ENCODE measurements around the gene MAEA. TPM values are rescaled to one million over a fixed set of nuclear protein-coding genes. Genes with fewer than 3 reads are reported as not detected.

MAEA gene
- total and polyA plus RNA-seq, 10 of the 15 experiments (the other 5 are each of a cell fraction or from before 2014, with no cell fraction given), result 3.6 to 67.1 (median 54.6) TPM

DNA sequence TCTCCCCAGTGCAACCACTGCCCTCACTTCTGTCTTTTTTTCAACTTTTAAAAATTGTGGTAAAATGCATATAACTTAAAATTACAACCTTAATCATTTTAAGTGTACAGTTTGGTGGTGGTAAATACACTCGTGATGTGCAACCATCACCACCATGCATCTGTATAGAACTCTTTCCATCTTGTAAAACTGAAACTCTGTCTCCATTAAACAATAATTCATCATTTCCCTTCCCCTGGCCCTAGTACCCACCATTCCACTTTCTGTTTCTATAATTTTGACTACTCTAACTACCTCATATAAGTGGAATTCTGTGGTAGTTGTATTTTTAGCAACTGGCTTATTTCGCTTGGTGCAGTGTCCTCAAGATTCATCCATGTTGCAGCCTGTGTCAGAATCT, 34.0 kb upstream of the MAEA start (continued):
- TF ChIP-seq MTA2 (IDR thresholded peaks at IDR 0.05; ENCODE audit: low read depth) (no peak), MEF2A (IDR thresholded peaks at IDR 0.05; ENCODE audit: insufficient read depth, low read depth, low read length) (no peak), SMAD1 (IDR thresholded peaks at IDR 0.05; ENCODE audit: low read depth, partially characterized antibody) (no peak), SIN3A (IDR thresholded peaks at IDR 0.05; ENCODE audit: low read depth, low read length) (no peak), RELA (IDR thresholded peaks at IDR 0.05; ENCODE audit: borderline replicate concordance, partially characterized antibody) (no peak)

DNA sequence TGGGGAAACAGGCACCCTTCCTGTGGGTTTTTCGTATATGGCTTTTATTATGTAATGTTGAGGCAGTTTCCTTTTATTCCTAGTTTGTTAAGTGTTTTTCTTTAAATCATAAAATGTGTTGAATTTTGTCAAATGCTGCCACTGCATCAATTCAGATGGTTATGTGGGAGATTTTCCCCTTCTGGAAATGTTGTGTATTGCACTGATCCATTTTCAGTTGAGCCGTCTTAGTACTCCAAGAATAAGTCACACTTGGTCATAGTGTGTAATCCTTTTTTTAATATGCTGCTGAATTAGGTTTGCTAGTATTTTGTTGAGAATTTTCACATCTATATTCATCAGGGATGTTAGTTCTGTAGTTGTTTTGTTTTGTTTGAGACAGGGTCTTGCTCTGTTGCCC, 31.2 kb upstream of the MAEA start:
- POLR2A ChIA-PET, result no interaction called here
- no peaks in the 10 kb centered on the region for H3K79me2 ChIP-seq (ENCODE audit: control insufficient read depth, insufficient read depth, low read length)
- TF ChIP-seq, protein P1, sequence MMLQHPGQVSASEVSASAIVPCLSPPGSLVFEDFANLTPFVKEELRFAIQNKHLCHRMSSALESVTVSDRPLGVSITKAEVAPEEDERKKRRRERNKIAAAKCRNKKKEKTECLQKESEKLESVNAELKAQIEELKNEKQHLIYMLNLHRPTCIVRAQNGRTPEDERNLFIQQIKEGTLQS (IDR thresholded peaks at IDR 0.05; ENCODE audit: borderline replicate concordance, extremely low read depth, low read depth, low read length), result no peak
- TF ChIP-seq NR2C2 (IDR thresholded peaks at IDR 0.05; ENCODE audit: borderline replicate concordance, control insufficient read depth, insufficient read length, low read depth) (no peak), SMAD1 (IDR thresholded peaks at IDR 0.05; ENCODE audit: low read depth, partially characterized antibody) (no peak), DPF2 (IDR thresholded peaks at IDR 0.05) (no peak), SIN3A (IDR thresholded peaks at IDR 0.05; ENCODE audit: low read depth, low read length) (no peak), POLR2AphosphoS5 (IDR thresholded peaks at IDR 0.05; ENCODE audit: low read length) (no peak), CHD4 (IDR thresholded peaks at IDR 0.05) (no peak), MTA2 (IDR thresholded peaks at IDR 0.05; ENCODE audit: low read depth) (no peak), TCF3 (IDR thresholded peaks at IDR 0.05; ENCODE audit: borderline replicate concordance, insufficient read depth, low read depth, low read length) (no peak), EP300 (IDR thresholded peaks at IDR 0.05; ENCODE audit: borderline replicate concordance in 1 of 2, control insufficient read depth in 1 of 2, low read depth in 2 of 2, low read length in 2 of 2) (no peak)
- TF ChIP-seq, protein P2, sequence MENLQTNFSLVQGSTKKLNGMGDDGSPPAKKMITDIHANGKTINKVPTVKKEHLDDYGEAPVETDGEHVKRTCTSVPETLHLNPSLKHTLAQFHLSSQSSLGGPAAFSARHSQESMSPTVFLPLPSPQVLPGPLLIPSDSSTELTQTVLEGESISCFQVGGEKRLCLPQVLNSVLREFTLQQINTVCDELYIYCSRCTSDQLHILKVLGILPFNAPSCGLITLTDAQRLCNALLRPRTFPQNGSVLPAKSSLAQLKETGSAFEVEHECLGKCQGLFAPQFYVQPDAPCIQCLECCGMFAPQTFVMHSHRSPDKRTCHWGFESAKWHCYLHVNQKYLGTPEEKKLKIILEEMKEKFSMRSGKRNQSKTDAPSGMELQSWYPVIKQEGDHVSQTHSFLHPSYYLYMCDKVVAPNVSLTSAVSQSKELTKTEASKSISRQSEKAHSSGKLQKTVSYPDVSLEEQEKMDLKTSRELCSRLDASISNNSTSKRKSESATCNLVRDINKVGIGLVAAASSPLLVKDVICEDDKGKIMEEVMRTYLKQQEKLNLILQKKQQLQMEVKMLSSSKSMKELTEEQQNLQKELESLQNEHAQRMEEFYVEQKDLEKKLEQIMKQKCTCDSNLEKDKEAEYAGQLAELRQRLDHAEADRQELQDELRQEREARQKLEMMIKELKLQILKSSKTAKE (IDR thresholded peaks at IDR 0.05; ENCODE audit: low read depth, poor library complexity, severe bottlenecking), result no peak
- TF ChIP-seq, protein P3, sequence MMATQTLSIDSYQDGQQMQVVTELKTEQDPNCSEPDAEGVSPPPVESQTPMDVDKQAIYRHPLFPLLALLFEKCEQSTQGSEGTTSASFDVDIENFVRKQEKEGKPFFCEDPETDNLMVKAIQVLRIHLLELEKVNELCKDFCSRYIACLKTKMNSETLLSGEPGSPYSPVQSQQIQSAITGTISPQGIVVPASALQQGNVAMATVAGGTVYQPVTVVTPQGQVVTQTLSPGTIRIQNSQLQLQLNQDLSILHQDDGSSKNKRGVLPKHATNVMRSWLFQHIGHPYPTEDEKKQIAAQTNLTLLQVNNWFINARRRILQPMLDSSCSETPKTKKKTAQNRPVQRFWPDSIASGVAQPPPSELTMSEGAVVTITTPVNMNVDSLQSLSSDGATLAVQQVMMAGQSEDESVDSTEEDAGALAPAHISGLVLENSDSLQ (IDR thresholded peaks at IDR 0.05), result no peak
- TF ChIP-seq, protein P4, sequence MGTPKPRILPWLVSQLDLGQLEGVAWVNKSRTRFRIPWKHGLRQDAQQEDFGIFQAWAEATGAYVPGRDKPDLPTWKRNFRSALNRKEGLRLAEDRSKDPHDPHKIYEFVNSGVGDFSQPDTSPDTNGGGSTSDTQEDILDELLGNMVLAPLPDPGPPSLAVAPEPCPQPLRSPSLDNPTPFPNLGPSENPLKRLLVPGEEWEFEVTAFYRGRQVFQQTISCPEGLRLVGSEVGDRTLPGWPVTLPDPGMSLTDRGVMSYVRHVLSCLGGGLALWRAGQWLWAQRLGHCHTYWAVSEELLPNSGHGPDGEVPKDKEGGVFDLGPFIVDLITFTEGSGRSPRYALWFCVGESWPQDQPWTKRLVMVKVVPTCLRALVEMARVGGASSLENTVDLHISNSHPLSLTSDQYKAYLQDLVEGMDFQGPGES (IDR thresholded peaks at IDR 0.05), result no peak

More for the DNA sequence above, 31.2 kb upstream of the MAEA start:
- H3K36me3 ChIP-seq (ENCODE audit: control insufficient read depth in 2 of 2, insufficient read depth in 2 of 2, low read length in 1 of 2), result no peaks in the 10 kb centered on the region
- H3K4me1 ChIP-seq (ENCODE audit: control insufficient read depth, insufficient read depth, low read length), result peaks cover 11% of the 10 kb centered on the region
- ATAC-seq (no peak), DNase-seq (ENCODE audit: low read depth, low spot score) (no peak), FAIRE-seq (no peak)
- H3K27me3 ChIP-seq (replicated peaks in 1 of 2; ENCODE audit: control insufficient read depth in 2 of 2, insufficient read depth in 2 of 2, low read length in 1 of 2), result no peaks in the 10 kb centered on the region
- in situ Hi-C loops (cut with MboI), result no loop called here
- H3K4me3 ChIP-seq, result no peak overlapping the region
- H2AFZ ChIP-seq (ENCODE audit: control insufficient read depth, low read depth, low read length), result no peak overlapping the region
- WGBS (ENCODE audit: insufficient coverage, insufficient replicate concordance, low lambda C conversion rate, missing lambda C conversion rate), result 32% methylated on average over 2 of the region's 2 CpGs
- no TSS peak for BruUV-seq (replicated peaks)
- H3K4me2 ChIP-seq (ENCODE audit: control insufficient read depth, insufficient read depth), result no peak overlapping the region
- no peak overlapping the region for H3K9ac ChIP-seq (ENCODE audit: control insufficient read depth, insufficient read depth, low read length)
- peaks cover 10% of the 10 kb centered on the region for H3K9me3 ChIP-seq (replicated peaks; ENCODE audit: control insufficient read depth, insufficient read depth, low read length)
- no peak overlapping the region for H3K27ac ChIP-seq (ENCODE audit: control insufficient read depth, insufficient read depth)
- ChIA-PET CTCF (interaction anchor here (2.8 kb wide), 1 partner anchor 9 kb away, joined by 17 read pairs; no protein-coding TSS in a partner anchor), SMC1A (ENCODE audit: uncharacterized antibody, unreplicated experiment) (interaction anchor here (1.8 to 2.2 kb wide), 2 partner anchors 10 to 127 kb away, joined by 7 to 10 read pairs; no protein-coding TSS in a partner anchor), RAD21 (ENCODE audit: unreplicated experiment) (no interaction called here)
- intact Hi-C loops (cut with micrococcal nuclease; ENCODE audit: unreplicated experiment), result no loop called here
- H4K20me1 ChIP-seq (ENCODE audit: control insufficient read depth, insufficient read depth), result no peaks in the 10 kb centered on the region

Measured in GM12878 (cell line).